GM18868 (cell line): Measurements from ENCODE around the gene KIRREL3.

Source experiments
- ATAC-seq: cut with Tn5 transposase; IDR thresholded peaks from one replicate; pipeline ENCODE4 v1.9.1; 2021; ENCODE audit warnings: mild to moderate bottlenecking, moderate library complexity; ENCODE audit not compliant: unreplicated experiment

The KIRREL3 gene

DNA sequence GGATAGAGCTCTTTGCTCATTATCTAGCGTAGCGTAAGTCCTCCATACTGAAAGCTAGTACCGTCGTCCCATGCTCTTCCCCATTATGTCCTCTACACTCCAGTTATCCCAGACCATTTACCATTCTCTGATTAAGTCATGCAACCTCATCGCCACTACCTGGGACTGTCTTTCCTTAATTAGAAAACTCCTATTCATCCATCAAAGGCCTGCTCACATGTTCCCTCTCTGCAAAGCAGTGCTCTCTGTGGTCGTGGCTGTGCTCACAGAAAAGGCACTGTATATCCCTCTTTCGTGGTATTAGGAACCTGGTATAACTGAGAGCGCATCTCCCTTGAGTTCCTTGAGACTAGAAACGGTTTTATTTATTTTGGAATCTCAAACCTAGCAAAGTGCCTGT lies 253.3 kb downstream of the KIRREL3 start:
- ATAC-seq: no peak

DNA sequence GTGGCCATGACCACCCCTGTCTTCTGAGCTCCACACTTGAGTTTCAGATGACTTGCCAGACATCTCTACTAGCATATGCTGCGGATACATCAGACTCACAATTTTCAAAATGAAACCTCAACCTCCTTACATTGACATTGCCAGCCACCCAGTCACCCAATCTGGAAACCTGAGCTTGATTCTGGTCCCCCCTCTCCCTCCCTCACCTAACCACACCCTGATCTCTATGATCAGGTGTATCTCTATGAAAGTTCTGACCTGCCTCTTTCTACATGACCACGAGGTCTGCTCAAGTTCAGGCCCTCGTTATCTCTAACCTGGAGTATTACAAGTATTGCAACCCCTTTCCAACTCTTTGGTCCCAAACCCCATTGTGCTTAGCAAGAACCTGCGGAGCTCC lies 254.1 kb downstream of the KIRREL3 start:
- ATAC-seq: no peak

DNA sequence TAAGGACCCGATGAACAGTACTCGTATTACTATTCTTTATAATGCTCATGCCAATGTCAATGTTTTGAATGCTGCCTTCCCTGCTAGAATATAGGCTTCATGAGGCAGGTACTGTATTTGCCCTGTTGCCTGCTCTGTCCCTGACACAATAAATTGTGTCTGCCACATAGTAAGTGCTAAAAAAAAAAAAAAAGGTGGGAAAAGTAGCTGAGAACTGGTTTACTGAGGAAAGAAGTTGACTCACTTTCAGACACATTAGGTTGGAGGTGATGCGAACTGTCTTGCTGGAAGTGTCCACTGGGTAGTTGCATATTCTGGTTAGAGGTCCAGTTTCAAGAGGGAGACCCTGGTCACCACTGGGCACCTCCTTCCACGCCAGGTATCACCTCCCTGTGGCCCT lies 255.9 kb downstream of the KIRREL3 start:
- ATAC-seq: no peak

DNA sequence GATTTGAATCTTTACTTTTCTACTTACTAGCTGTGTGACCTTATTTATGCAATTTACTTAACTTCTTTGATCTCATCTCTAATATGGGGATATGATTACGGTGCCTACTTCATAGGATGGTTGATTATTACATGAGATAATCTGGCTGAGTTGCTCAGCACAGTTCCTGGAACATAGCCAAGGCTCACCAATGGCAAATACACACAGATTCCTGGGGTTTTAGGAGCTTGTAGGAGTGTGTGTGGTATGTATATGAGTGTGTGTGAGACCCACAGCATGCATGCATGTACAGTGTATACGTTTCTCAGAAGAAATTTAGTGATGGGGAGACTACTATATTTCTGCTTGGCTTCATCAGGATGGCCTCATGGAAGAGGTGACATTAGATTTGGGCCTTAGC lies 256.9 kb downstream of the KIRREL3 start:
- no peak for ATAC-seq

DNA sequence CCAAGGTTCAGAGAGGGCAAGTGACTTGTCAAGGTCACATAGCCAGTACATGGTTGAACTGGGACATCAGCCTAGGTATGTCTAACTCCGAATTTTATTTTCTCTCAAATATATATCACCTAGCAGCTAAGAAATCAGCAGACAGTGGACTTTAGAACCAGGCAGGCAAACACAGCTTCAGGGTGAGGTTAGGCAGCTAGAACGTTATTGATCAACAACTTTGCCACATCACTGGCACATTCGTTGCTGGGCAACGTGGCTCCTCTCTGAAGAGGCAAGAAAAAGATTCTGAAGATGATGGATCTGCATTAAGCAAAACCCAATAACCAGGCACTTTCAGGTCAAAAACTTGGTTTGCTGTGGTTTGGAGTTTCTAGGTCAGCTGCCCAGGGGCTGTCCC lies 258.0 kb downstream of the KIRREL3 start:
- ATAC-seq: no peak

DNA sequence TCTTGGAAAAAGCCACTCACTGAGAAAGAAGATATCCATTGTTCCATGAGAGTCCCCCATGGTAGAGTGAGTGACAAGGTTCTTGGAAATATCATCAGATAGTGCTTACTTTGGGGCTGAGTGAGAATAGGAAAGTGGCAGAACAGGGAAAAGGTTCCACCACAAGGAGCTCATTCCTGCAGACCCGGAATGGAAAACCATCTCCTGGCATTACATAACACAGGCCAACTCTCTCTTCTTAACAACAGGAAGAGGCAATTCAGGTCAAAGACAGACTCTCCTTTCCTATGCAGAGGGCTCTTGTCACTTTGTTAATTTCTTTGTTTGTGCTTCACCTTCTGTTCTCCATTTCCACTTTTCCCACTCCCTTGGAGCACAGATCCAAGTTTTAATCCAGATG lies 259.7 kb downstream of the KIRREL3 start:
- ATAC-seq: no peak

DNA sequence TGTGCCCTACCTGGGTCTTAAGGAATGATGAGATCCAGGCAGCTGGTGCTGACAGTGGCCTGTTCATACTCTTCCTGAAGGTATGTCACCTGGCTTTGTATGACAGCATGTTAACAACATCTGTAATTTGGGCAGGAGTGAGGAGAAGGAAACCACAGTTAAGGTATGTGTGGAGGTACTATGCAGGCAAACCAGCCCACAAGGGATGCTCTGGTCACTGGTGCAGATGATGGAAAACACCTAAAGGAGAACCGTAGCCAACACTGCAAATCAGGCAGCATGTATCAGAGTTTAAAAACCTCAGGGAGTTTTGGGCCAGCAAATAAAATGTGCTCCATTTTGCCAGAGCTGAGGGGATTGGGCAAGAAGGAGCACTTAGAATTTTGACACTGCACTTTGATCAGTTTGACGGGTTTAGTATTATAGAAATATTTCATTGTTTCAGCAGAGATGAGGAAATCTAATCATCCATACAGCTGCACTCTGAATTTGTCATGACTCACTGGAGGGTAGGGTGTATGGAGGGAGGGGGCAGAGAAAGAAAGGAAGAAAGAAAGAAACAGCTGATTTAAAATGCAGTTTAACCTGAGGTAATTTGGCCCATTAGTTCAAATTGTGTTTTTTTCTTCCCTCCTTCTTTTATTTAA lies 260.9 kb downstream of the KIRREL3 start:
- no peak for ATAC-seq

DNA sequence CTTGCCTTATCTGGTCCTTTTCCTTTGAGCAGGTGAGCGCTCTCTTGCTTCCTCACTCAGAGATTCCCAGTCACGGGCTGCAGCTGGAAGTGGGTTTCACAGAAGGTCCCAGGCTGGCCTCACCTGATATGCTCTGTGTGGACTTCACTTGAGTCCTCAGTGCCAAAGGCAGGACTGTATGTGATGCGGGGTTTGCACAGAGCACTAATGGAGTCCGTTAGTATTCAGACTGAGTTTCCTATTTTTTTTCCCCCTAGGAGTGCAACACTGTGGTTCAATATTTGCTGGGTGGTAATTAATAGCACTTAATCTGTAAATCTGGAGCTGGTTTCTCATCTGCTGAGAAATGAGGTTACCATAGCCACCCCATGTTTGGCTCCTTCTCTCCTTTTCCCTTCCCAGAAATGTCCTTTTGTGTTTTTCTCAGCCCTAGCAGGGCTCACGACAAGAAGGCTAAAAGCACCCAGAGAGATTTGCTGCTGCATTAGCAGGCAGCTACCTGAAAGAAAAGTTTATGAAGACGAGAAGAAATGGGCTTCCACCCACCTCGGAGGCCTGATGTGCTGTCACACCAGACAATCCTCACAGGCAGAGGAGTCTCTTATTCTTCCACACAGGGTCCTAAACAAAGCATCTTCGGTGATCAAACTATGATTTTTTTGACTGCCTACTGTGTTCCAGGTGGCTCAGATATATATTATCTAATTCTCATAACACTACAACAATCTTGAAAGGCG lies 262.1 kb downstream of the KIRREL3 start:
- ATAC-seq: no peak

DNA sequence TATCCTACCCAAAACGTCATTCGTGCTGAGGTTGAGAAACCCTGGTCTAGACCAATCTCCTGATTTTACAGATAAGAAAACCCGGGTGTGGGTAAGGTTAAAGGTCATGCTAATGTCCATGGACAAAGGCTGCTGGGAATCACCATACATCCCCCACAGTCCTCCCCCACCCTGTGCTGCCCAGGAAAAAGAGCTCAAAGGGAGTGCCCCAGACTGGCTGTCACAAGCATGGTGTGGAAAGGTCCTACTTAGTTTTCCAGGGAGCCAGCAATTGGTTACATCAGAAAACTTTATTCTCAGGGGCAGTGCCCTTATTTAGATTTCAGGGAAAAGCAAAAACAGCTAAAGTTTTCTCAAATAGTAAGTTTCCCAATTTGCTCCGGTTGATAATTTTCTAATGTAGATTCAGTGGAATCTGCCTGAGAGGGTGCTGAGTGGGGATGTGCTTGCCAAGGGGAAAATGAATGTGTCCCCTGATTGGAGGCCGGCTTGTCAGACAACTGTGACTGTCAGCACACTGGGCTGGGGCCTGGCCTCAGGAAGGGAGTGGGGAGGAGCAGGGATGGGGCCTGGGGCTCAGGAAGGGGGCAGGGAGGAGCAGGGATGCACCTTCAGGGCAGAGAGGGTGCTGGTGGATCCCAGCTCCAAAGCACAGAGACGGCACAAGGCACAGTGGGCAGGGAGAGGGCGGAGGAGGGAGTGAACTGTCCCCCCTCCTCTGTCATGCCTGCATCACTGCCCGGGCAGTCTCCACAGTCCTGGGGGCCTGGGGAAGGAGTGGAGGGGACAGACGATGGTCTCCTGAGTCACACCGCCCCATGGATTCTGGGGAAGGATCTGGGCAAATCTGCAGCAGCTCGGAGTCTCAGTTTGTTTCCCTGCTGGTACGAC lies 263.6 kb downstream of the KIRREL3 start:
- ATAC-seq: no peak

DNA sequence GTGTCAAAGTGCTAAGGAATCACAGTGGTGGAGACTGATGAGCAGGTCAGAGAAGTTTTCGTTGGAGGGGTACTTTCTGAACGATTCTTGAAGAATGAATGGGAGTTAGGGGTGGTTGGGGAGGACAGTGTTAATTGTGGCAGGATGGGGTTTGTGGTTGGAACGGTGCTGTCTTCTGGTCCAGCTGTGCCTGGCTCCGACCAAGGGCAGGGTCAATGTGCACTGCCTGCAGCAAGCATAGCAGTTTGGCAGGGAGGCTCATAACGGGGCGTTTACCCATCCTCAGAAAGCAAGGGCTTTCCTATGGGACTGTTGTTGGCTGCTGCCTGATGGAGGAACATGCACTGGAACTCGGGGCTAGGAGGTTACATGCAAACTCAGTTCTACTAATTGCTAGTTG lies 265.8 kb downstream of the KIRREL3 start:
- no peak for ATAC-seq

DNA sequence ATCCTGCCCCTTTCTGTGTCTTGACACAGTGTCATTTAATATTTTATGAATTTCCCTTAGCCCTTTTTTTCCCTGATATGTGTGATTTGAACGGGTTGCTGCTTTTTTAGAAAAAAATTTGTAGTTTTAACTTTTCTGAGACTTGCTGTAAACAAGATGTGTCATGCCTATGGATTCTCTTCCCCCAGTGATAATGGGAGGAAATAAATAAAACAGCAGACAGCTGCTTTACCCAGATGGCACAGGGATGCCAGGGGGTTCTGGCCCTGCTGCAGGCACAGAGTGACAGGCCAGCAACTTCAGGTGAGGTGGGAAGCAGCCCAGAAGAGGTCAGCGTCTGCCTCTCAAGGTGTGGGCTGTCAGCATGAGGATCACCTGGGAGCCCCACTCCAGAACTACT lies 266.9 kb downstream of the KIRREL3 start:
- ATAC-seq: no peak

DNA sequence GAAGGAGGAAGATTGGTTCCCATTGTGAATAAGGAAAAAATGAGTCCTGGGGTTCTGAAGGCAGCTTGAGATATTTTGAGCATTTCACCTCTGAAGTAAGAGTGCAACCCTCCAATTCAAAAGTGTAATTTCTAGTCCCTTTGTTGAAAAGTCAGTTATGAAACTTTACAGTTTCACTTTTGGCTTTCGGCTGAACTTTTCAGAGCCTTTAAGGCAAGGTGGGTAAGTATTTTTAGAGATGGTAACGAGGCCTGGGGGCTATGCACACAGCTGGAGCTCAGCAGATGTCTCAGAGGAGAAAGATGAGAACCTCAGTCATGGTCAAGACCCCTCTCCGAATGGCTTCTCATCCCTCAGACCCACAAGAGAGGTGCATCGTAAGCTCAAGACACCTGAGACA lies 267.6 kb downstream of the KIRREL3 start:
- peak; percentile 47 for ATAC-seq

DNA sequence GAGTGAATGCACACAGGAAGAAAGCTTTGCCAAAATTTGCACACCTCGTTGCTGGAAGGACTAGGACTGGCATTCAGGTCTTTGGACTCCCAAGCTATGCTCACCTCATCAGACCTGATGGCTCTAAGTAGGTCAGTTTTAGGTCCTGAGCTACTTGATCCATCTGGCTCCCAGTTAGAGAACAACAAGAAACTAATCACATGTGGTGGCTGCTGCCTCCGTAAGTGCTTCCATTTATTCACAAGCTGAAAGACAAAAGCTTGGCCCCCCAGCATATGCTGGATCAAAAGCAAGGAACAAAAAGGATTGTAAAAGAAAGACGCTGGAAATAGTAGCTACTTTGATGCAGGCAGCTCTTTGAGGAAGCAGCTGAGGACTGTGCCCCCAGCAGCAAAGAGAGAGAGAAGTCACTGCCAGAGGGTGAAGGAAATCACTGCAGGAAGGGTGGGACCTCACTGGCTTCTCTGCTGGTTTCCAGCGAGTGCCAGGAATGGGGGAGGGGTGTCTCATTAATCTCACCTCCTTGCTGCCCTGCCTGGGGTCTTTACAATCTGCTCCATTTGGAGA lies 268.9 kb downstream of the KIRREL3 start:
- ATAC-seq: no peak

DNA sequence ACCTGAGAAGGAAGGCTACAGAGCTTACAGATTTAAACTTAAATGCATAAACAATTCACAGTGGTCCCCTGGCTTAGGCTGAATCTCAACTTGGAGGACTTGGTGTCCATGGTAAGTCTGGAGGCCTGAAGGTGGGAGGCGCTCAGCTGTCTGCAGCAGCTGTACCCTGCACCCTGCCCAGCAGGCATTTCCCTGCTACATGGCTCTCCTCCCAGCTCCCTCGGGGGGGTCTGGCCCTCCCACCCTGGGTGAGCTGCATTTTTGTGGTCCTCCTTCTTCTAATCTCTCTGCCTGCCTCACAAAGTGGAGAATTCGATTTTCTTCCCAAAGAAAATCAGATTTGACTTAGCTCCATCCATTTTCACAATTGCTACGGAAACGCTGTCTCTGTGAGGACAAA lies 273.2 kb downstream of the KIRREL3 start:
- no peak for ATAC-seq

DNA sequence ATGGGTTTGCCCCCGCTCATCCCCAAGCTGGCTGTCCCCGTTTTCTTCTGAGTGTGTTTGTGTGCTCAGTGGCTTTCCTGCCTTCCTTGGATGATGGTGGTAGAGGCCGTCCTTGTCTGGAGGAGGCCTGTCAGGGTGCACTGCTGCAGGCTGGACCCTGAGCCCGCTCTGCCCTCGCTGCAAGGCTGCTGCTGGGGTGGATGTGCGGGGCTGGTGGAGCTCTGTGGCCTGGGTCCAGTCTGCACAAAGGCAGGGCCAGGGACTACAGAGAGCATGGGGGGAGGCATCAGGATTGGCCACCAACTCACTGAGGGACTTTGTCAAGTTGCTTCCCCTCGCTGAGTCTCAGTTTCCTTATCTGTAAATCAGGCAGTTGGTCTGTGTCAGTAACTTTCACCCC lies 275.0 kb downstream of the KIRREL3 start:
- no peak for ATAC-seq

DNA sequence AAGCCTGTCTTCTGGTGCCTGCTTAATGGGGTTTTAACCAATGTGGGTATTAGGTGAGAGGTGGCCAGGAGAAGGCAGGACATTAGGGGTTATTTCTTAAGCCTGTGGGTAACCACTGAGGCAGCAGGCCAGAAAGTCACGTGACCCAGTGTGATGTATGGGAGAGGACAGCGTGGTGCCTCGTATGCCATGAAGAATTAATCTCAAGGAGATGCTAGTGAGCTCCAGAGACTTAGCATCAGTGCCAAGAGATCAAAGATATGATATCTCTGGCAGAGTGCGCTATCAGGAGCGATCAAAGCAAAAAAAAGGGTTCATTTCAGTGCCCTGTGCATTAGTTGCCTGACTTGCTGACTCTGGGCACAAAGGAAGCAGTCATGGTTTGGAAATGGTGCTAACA lies 275.5 kb downstream of the KIRREL3 start:
- ATAC-seq: no peak

DNA sequence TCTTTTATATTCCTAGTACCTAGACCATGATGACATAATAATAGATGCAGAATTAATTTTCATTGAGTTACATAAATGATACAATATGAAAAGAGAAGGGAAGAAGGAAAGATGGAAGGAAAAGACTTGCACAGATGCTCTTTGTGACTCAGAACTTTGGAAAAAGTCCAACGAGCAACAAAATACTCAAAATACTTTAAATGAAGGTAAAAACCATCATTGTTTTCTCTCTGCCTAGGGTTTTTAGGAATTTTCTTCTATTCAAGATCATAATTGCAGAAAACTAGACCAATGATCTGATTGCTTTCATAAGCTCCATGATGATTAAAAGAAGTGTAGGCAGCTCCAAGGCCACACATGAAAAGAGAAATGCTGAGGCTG lies 276.9 kb downstream of the KIRREL3 start:
- ATAC-seq: no peak

DNA sequence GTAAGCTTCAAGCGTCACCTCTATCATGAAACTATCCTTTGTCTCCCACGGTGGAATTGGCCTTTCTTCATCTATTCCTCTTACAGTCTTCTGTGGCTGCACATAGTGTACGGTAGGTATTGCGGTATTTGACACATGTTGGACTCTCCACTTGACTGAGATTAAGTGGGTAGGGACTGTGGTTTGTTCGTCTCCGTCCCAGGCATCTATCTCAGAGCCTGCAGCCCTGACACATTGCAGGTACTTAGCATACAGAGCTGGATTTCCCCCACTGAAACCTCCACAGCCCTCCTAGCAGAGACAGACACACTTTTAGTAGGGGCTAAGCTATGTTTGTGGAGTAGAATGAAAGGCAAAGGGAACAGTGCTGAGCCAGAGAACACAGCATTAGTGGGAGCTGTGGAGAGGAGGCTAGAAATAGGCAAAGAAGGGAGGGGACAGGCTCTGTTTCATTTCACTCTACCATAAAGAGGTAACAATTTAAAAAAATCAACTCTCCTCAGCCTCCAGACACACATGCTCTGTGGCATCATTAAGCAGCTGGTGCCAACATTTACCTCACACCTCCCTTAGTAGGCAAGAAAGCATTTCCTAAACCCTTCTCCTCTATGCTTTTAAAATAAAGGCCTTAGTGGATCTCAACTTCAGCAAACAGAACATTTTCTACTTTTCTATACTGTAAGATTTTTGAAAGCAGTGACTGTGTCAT lies 277.5 kb downstream of the KIRREL3 start:
- no peak for ATAC-seq

DNA sequence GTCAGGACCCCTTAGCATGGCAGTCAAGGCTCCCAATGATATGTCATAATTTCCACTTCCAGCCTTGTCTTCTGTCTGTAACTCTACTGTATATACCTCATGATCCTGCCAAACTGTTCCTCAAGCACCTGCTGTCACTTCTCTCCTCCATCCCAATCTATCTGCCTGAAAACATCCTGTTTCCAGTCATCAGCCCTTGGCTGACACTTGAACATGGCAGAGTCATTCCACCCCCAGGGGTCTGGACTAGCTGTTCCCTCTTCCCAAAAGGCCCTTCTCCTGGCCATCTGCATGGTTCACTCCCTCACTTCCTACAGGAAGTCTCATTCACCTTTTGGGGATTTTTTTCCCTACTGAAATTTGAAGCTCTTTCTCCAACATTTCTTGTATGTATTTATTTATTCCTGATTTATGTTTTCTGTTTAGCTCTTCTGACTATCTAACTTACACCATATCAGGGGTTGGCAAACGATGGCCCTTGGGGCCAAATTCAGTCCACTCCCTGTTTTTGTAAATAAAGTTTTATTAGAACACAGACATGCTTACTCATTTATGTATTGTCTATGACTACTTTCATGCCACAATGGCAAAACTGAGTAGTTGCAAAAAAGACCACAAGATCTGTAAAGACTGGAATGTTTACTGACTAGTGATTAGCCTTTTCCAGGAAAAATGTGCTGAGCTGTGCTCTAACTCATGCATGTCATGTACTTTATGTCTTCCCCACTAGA lies 278.4 kb downstream of the KIRREL3 start:
- no peak for ATAC-seq

DNA sequence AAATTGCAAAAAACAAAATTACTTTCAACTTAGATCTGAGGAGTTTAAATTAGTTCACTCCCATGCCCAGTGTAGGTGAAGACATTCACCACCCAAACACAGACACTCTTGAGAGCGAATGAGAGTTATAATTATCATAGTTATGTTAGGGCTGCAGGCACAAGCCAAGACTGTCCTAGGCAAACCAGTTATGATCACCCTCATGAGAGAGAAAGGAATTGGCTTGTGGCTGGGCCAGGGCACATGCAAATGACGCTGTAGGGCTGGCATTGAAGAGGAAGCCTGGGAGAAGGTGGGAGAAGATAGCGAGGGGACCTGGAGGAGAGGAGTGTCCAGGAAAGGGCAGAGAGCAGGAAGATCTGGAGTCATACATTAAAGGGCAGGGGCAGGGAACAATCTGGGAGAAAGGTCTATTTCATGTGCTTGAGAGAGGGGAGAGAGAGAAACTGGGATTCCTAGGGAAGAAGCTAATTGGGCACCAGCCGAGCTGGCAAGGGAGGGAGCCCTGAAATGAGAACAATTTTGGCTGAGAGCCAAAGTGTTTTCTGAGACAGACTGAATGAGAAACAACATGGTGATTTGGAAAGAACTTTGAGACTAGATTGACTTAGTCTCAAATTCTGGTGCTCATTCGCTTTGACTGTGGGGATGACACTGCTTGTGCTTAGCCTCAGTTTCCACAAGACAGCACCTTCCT lies 279.9 kb downstream of the KIRREL3 start:
- no peak for ATAC-seq
